Measurements from ENCODE around the gene DDR2.

DDR2 gene

DNA sequence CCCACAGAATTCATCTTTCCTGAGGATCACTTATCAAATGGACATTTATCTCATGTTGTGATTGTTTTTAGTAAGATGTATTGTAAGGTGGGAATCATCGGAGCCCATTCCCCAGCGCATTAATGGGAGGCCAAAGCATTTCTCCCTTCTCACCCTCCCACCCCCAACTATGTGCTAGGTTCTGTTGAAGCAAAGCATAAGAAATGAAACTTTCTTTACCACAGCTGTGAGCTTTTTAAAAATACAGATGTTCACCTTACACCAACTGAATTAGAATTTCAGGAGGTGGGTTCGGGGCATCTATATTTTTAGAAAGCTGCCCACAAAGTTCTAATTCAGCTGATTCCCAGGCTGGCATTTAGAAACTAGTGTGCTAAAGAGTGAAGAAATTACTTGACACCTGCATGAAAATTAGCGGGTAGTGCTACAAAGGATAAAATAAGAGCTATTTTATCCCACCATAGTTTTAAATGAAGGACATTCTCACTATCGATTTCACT lies 44.5 kb upstream of the DDR2 start:
- Histone ChIP-seq H4K91ac (ENCODE audit: low read depth, low read length, poor library complexity) (no peak overlapping the region), H3K9me3 (replicated peaks in 1 of 2; ENCODE audit: control insufficient read depth in 2 of 2, insufficient read depth in 1 of 2, low read depth in 1 of 2, low read length in 2 of 2) (no peaks in the 10 kb centered on the region), H2BK15ac (ENCODE audit: low read length) (no peak overlapping the region), H3K4me2 (ENCODE audit: insufficient read depth, low read length, poor library complexity, severe bottlenecking) (no peak overlapping the region), H4K8ac (ENCODE audit: low read depth, low read length) (no peak overlapping the region), H2AFZ (ENCODE audit: low read length) (no peak overlapping the region), H3K4ac (ENCODE audit: low read length) (no peak overlapping the region), H3K4me1 (ENCODE audit: control insufficient read depth in 2 of 2, insufficient read depth in 1 of 2, low read depth in 1 of 2, low read length in 2 of 2) (no peaks in the 10 kb centered on the region), H3K79me1 (ENCODE audit: low read depth, low read length) (no peaks in the 10 kb centered on the region), H2AK5ac (ENCODE audit: low read depth, low read length) (no peak overlapping the region), H3K23ac (ENCODE audit: low read depth, low read length, poor library complexity) (no peak overlapping the region), H3K18ac (ENCODE audit: low read length) (no peak overlapping the region), H3K4me3 (ENCODE audit: low read length in 2 of 2) (no peak overlapping the region), H3K9ac (ENCODE audit: low read depth, low read length, poor library complexity) (no peak overlapping the region), H2BK120ac (ENCODE audit: low read depth, low read length) (no peak overlapping the region), H3K36me3 (replicated peaks in 1 of 2; ENCODE audit: control insufficient read depth in 2 of 2, insufficient read depth in 2 of 2, low read length in 2 of 2) (peaks cover 5 to 73% of the 10 kb centered on the region in 2 donors), H2BK12ac (ENCODE audit: low read length) (no peak overlapping the region), H3K27ac (replicated peaks; ENCODE audit: low read length) (no peak overlapping the region), H3K27me3 (ENCODE audit: control insufficient read depth in 3 of 3, insufficient read depth in 3 of 3, low read depth in 1 of 3, low read length in 3 of 3) (no peaks in the 10 kb centered on the region), H2BK5ac (ENCODE audit: low read length) (no peak overlapping the region), H3K14ac (ENCODE audit: low read length) (no peak overlapping the region)
- WGBS, 2 donors (ENCODE audit: extremely low coverage in 2 of 2, insufficient read length in 2 of 2, insufficient replicate concordance in 1 of 2), result no CpG with 5 or more reads among the region's 5 CpGs
- DNase-seq (ENCODE audit: low spot score), result no peak

DNA sequence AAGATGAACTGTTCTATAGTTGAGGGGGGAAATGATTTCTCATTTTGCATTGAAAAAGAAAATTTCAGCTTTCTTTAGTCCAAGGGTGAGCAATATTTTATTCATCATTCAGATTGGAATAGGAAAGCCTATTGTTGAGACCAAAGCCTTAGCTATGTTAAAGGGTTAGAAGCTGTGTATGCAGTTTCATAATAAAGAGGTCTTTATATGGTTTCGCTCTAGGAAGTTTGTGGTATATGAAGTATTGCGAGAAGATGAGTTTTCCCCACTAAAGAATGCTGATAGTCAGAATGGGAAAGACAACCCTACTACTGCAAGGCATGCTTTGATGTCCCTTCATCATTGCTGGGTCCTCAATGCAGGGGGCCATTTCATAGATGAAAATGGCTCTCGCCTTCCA lies 42.2 kb upstream of the DDR2 start:
- Histone ChIP-seq H2AFZ (ENCODE audit: low read length) (no peak overlapping the region), H3K79me1 (ENCODE audit: low read depth, low read length) (no peaks in the 10 kb centered on the region), H3K18ac (ENCODE audit: low read length) (no peak overlapping the region), H3K27ac (replicated peaks; ENCODE audit: low read length) (no peak overlapping the region), H2BK12ac (ENCODE audit: low read length) (no peak overlapping the region), H3K4me2 (ENCODE audit: insufficient read depth, low read length, poor library complexity, severe bottlenecking) (no peak overlapping the region), H3K9ac (ENCODE audit: low read depth, low read length, poor library complexity) (no peak overlapping the region), H2AK5ac (ENCODE audit: low read depth, low read length) (no peak overlapping the region), H3K27me3 (ENCODE audit: control insufficient read depth in 3 of 3, insufficient read depth in 3 of 3, low read depth in 1 of 3, low read length in 3 of 3) (no peaks in the 10 kb centered on the region), H3K4me3 (ENCODE audit: low read length in 2 of 2) (no peak overlapping the region), H3K4me1 (ENCODE audit: control insufficient read depth in 2 of 2, insufficient read depth in 1 of 2, low read depth in 1 of 2, low read length in 2 of 2) (no peaks in the 10 kb centered on the region), H4K91ac (ENCODE audit: low read depth, low read length, poor library complexity) (no peak overlapping the region), H3K36me3 (replicated peaks in 1 of 2; ENCODE audit: control insufficient read depth in 2 of 2, insufficient read depth in 2 of 2, low read length in 2 of 2) (peaks cover 6 to 67% of the 10 kb centered on the region in 2 donors), H2BK5ac (ENCODE audit: low read length) (no peak overlapping the region), H2BK120ac (ENCODE audit: low read depth, low read length) (no peak overlapping the region), H3K4ac (ENCODE audit: low read length) (no peak overlapping the region), H3K23ac (ENCODE audit: low read depth, low read length, poor library complexity) (no peak overlapping the region), H3K9me3 (replicated peaks in 1 of 2; ENCODE audit: control insufficient read depth in 2 of 2, insufficient read depth in 1 of 2, low read depth in 1 of 2, low read length in 2 of 2) (no peaks in the 10 kb centered on the region), H2BK15ac (ENCODE audit: low read length) (no peak overlapping the region), H4K8ac (ENCODE audit: low read depth, low read length) (no peak overlapping the region), H3K14ac (ENCODE audit: low read length) (no peak overlapping the region)
- no CpG with 5 or more reads among the region's 3 CpGs for WGBS, 2 donors (ENCODE audit: extremely low coverage in 2 of 2, insufficient read length in 2 of 2, insufficient replicate concordance in 1 of 2)
- DNase-seq (ENCODE audit: low spot score), result no peak

DNA sequence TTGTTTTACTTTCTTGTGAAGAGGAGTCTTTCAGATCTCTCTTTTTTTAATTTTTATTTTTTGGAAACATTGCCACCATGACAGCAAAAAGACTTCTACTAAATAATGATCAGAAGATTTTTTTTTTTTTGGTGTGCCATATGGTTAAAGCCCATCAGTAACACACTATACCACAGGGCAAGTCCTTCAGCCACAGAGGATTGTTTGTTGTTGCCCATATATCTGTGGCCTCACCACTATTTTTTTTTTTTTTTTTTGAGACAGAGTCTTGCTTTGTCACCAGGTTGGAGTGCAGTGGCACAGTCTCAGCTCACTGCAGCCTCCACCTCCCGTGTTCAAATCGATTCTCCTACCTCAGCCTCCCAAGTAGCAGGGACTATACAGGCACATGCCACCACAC lies 41.6 kb upstream of the DDR2 start:
- H2AK5ac ChIP-seq (ENCODE audit: low read depth, low read length), result no peak overlapping the region
- no peak overlapping the region for H3K4me2 ChIP-seq (ENCODE audit: insufficient read depth, low read length, poor library complexity, severe bottlenecking)
- no peak overlapping the region for H3K9ac ChIP-seq (ENCODE audit: low read depth, low read length, poor library complexity)
- H2BK12ac ChIP-seq (ENCODE audit: low read length), result no peak overlapping the region
- H3K9me3 ChIP-seq (replicated peaks in 1 of 2; ENCODE audit: control insufficient read depth in 2 of 2, insufficient read depth in 1 of 2, low read depth in 1 of 2, low read length in 2 of 2), result no peaks in the 10 kb centered on the region
- no peak overlapping the region for H2BK5ac ChIP-seq (ENCODE audit: low read length)
- peaks cover 6 to 69% of the 10 kb centered on the region in 2 donors for H3K36me3 ChIP-seq (replicated peaks in 1 of 2; ENCODE audit: control insufficient read depth in 2 of 2, insufficient read depth in 2 of 2, low read length in 2 of 2)
- no peak overlapping the region for H3K27ac ChIP-seq (replicated peaks; ENCODE audit: low read length)
- no peak overlapping the region for H2BK120ac ChIP-seq (ENCODE audit: low read depth, low read length)
- no peak overlapping the region for H3K4ac ChIP-seq (ENCODE audit: low read length)
- WGBS, 2 donors (ENCODE audit: extremely low coverage in 2 of 2, insufficient read length in 2 of 2, insufficient replicate concordance in 1 of 2), result no CpG with 5 or more reads among the region's 2 CpGs
- H2BK15ac ChIP-seq (ENCODE audit: low read length), result no peak overlapping the region
- H2AFZ ChIP-seq (ENCODE audit: low read length), result no peak overlapping the region
- no peak for DNase-seq (ENCODE audit: low spot score)
- no peaks in the 10 kb centered on the region for H3K27me3 ChIP-seq (ENCODE audit: control insufficient read depth in 3 of 3, insufficient read depth in 3 of 3, low read depth in 1 of 3, low read length in 3 of 3)
- H3K14ac ChIP-seq (ENCODE audit: low read length), result no peak overlapping the region
- H3K18ac ChIP-seq (ENCODE audit: low read length), result no peak overlapping the region
- no peak overlapping the region for H3K4me3 ChIP-seq (ENCODE audit: low read length in 2 of 2)
- no peaks in the 10 kb centered on the region for H3K79me1 ChIP-seq (ENCODE audit: low read depth, low read length)
- H3K4me1 ChIP-seq (ENCODE audit: control insufficient read depth in 2 of 2, insufficient read depth in 1 of 2, low read depth in 1 of 2, low read length in 2 of 2), result no peaks in the 10 kb centered on the region
- no peak overlapping the region for H4K8ac ChIP-seq (ENCODE audit: low read depth, low read length)
- no peak overlapping the region for H3K23ac ChIP-seq (ENCODE audit: low read depth, low read length, poor library complexity)
- H4K91ac ChIP-seq (ENCODE audit: low read depth, low read length, poor library complexity), result no peak overlapping the region

DNA sequence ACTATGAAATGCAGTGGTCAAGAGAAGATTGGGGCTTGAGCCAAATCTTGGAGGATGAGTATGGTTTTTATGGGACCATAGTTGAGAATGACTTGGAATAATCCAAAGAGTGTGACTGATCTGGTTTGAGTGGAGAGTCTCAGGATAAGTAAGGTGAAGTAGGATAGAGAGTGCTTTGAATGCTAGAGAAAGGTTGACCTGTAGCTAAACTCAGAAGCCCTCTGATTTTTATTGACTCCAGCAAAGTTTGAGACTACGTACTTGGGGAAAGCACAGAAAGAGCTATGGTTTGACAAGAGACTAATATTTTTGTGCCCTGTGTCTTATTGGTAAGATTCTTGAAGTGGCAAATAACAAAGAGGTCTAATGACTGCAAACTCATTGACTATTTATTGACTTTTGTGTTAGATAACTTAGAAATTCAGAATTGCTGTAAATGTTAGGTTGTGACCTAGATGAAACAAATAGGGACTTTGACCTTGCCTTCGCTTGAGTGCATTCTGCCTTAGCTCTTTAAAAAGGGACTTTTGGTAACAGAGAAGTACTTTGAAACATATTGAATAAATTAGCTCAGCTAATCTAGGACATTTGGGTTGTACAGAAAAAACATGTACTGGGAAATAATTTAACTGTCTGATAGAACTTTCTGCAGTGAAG lies 35.6 kb upstream of the DDR2 start:
- Histone ChIP-seq H3K23ac (ENCODE audit: low read depth, low read length, poor library complexity) (no peak overlapping the region), H2BK15ac (ENCODE audit: low read length) (no peak overlapping the region), H3K9ac (ENCODE audit: low read depth, low read length, poor library complexity) (no peak overlapping the region), H3K79me1 (ENCODE audit: low read depth, low read length) (no peaks in the 10 kb centered on the region), H3K4ac (ENCODE audit: low read length) (no peak overlapping the region), H3K27ac (replicated peaks; ENCODE audit: low read length) (no peak overlapping the region), H2BK5ac (ENCODE audit: low read length) (no peak overlapping the region), H2BK120ac (ENCODE audit: low read depth, low read length) (no peak overlapping the region), H4K8ac (ENCODE audit: low read depth, low read length) (no peak overlapping the region), H2BK12ac (ENCODE audit: low read length) (no peak overlapping the region), H3K4me3 (ENCODE audit: low read length in 2 of 2) (no peak overlapping the region), H4K91ac (ENCODE audit: low read depth, low read length, poor library complexity) (no peak overlapping the region), H3K4me2 (ENCODE audit: insufficient read depth, low read length, poor library complexity, severe bottlenecking) (no peak overlapping the region), H2AFZ (ENCODE audit: low read length) (no peak overlapping the region), H3K14ac (ENCODE audit: low read length) (no peak overlapping the region), H2AK5ac (ENCODE audit: low read depth, low read length) (no peak overlapping the region), H3K18ac (ENCODE audit: low read length) (no peak overlapping the region), H3K27me3 (ENCODE audit: control insufficient read depth in 3 of 3, insufficient read depth in 3 of 3, low read depth in 1 of 3, low read length in 3 of 3) (no peaks in the 10 kb centered on the region), H3K36me3 (replicated peaks in 1 of 2; ENCODE audit: control insufficient read depth in 2 of 2, insufficient read depth in 2 of 2, low read length in 2 of 2) (peaks cover 4 to 73% of the 10 kb centered on the region in 2 donors), H3K4me1 (ENCODE audit: control insufficient read depth in 2 of 2, insufficient read depth in 1 of 2, low read depth in 1 of 2, low read length in 2 of 2) (no peaks in the 10 kb centered on the region), H3K9me3 (replicated peaks in 1 of 2; ENCODE audit: control insufficient read depth in 2 of 2, insufficient read depth in 1 of 2, low read depth in 1 of 2, low read length in 2 of 2) (no peaks in the 10 kb centered on the region)
- WGBS, 2 donors (ENCODE audit: extremely low coverage in 2 of 2, insufficient read length in 2 of 2, insufficient replicate concordance in 1 of 2), result no CpG with 5 or more reads among the region's 2 CpGs
- DNase-seq (ENCODE audit: low spot score), result no peak
